Neural progenitor cell (in vitro differentiated cells): ENCODE measurements around the gene ATXN7L2.
"Not testable (repeated sequence)": the region's sequence is repeated elsewhere in the genome, so short reads cannot be mapped to it uniquely, and the experiment has no call there.

Experiments used
- EZH2 ChIP-seq: fragments of 200-600 bp; sonication (generic); IDR thresholded peaks from 2 replicates; pipeline ENCODE4 v1.6.1; 2017; ENCODE audit warnings: antibody characterized with exemption, mild to moderate bottlenecking, moderate library complexity
- EZH2phosphoT487 ChIP-seq: fragments of 200-600 bp; sonication (generic); IDR thresholded peaks from 2 replicates; pipeline ENCODE4 v1.6.1; 2017; ENCODE audit warnings: antibody characterized with exemption
- TF ChIP-seq, protein P1 (sequence below): fragments of 200-600 bp; sonication (generic); IDR thresholded peaks from 2 replicates; pipeline ENCODE4 v1.5.1; 2017; ENCODE audit warnings: antibody characterized with exemption, mild to moderate bottlenecking

DNA sequence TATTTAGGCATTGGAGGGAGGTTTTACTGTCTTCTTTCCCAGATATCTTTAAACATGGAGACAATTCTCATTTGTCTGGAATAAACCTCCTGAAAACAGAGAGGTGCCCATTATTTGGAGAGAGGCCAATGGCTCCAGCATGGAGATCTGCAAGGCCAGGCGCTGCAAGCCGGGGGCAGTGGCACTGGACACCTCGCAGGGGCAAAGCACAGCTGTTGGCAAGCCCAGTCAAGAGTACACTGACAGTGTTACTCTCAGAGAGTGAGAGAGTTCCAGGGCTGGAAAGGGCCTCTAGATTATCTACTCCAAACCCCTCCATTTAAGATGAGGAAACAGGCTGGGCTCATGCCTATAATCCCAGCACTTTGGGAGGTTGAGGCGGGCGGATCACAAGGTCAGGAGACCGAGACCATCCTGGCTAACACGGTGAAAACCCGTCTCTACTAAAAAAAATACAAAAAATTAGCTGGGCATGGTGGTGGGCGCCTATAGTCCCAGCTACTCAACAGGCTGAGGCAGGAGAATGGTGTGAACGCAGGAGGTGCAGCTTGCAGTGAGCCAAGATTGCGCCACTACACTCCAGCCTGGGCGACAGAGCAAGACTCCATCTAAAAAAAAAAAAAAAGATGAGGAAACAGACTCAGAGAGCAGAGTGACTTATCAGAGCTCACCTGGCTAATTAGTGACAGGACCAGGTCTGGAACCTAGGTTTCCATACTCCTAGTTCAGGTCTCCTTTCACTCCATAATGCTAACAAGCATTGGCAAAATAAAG is 10.2 kb upstream of the ATXN7L2 start:
- TF ChIP-seq, protein P1, sequence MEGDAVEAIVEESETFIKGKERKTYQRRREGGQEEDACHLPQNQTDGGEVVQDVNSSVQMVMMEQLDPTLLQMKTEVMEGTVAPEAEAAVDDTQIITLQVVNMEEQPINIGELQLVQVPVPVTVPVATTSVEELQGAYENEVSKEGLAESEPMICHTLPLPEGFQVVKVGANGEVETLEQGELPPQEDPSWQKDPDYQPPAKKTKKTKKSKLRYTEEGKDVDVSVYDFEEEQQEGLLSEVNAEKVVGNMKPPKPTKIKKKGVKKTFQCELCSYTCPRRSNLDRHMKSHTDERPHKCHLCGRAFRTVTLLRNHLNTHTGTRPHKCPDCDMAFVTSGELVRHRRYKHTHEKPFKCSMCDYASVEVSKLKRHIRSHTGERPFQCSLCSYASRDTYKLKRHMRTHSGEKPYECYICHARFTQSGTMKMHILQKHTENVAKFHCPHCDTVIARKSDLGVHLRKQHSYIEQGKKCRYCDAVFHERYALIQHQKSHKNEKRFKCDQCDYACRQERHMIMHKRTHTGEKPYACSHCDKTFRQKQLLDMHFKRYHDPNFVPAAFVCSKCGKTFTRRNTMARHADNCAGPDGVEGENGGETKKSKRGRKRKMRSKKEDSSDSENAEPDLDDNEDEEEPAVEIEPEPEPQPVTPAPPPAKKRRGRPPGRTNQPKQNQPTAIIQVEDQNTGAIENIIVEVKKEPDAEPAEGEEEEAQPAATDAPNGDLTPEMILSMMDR: not testable (repeated sequence)
- not testable (repeated sequence) for TF ChIP-seq EZH2, EZH2phosphoT487
